Embryonic facial prominence (tissue), 1 donor: ENCODE data around the gene GNAT1.
A peak's percentile ranks its signal among the peaks of the same experiment; 100 is the strongest.
"Not testable (repeated sequence)": the region's sequence is repeated elsewhere in the genome, so short reads cannot be mapped to it uniquely, and the experiment has no call there.

Experiments
- DNase-seq: peaks from one replicate; pipeline ENCODE4 v3.0.0-alpha.2; 2016; ENCODE audit errors: extremely low spot score

Gene GNAT1

GRCh38 chr3:50220109-50220508 lies 28.7 kb downstream of the GNAT1 start:
- no peak for DNase-seq

- no peak for DNase-seq
Measured at GRCh38 chr3:50221051-50221410, 29.6 kb downstream of the GNAT1 start.

GRCh38 chr3:50221411-50222168 lies 30.2 kb downstream of the GNAT1 start:
- no peak for DNase-seq

GRCh38 chr3:50222169-50222528 lies 30.7 kb downstream of the GNAT1 start:
- DNase-seq: no peak

GRCh38 chr3:50224639-50225038 lies 33.2 kb downstream of the GNAT1 start:
- DNase-seq: no peak

- DNase-seq: no peak
Measured at GRCh38 chr3:50226888-50227389, 35.5 kb downstream of the GNAT1 start.

GRCh38 chr3:50227390-50228183 lies 36.2 kb downstream of the GNAT1 start:
- DNase-seq: peak; percentile 91

GRCh38 chr3:50228184-50228763 lies 36.9 kb downstream of the GNAT1 start:
- DNase-seq: not testable (repeated sequence)

- no peak for DNase-seq
Measured at GRCh38 chr3:50229490-50229889, 38.1 kb downstream of the GNAT1 start.

GRCh38 chr3:50230104-50230793 lies 38.8 kb downstream of the GNAT1 start:
- DNase-seq: no peak

GRCh38 chr3:50230794-50231125 lies 39.4 kb downstream of the GNAT1 start:
- no peak for DNase-seq

- no peak for DNase-seq
Measured at GRCh38 chr3:50231581-50231980, 40.2 kb downstream of the GNAT1 start.

GRCh38 chr3:50232303-50232702 lies 40.9 kb downstream of the GNAT1 start:
- no peak for DNase-seq

- DNase-seq: no peak
Measured at GRCh38 chr3:50233176-50233575, 41.8 kb downstream of the GNAT1 start.

- peak; percentile 97 for DNase-seq
Measured at GRCh38 chr3:50235716-50236483, 44.5 kb downstream of the GNAT1 start, which contains the start of gene GNAI2. GNAI2 (plus strand) TSS chr3:50236204; CDS start chr3:50236336, 132 bp downstream.

- DNase-seq: no peak
Measured at GRCh38 chr3:50236484-50237132, 45.2 kb downstream of the GNAT1 start.

GRCh38 chr3:50237133-50237651 lies 45.8 kb downstream of the GNAT1 start:
- DNase-seq: no peak

- DNase-seq: no peak
Measured at GRCh38 chr3:50237754-50238548, 46.5 kb downstream of the GNAT1 start.

GRCh38 chr3:50238549-50239026 lies 47.2 kb downstream of the GNAT1 start:
- no peak for DNase-seq

- DNase-seq: no peak
Measured at GRCh38 chr3:50239649-50240048, 48.2 kb downstream of the GNAT1 start.
